Omental fat pad (tissue), 4 donors: Measurements from ENCODE around the gene TMBIM4. TPM values are rescaled to one million over a fixed set of nuclear protein-coding genes. Genes with fewer than 3 reads are reported as not detected.
"Not testable (repeated sequence)": the region's sequence is repeated elsewhere in the genome, so short reads cannot be mapped to it uniquely, and the experiment has no call there.

ENCODE experiments used
- ATAC-seq: fragments of 150-250 bp; one replicate; pipeline ENCODE4 v1.9.1; 2016; ENCODE audit warnings: mild to moderate bottlenecking, moderate library complexity; ENCODE audit not compliant: low FRiP score
- DNase-seq: peaks from one replicate; pipeline ENCODE4 v3.0.0-alpha.2; 2019; ENCODE audit warnings: low spot score
- total RNA-seq, 4 donors: library from RNA; depleted of rRNA; stranded (reverse); fragments of >200 nt; gene quantifications; one replicate each; pipeline ENCODE4 v1.1.0, GENCODE V29; 2016
- TF ChIP-seq, protein P1 (sequence below), 3 donors: fragments of 450-650 bp; IDR thresholded peaks; one replicate each; pipeline ENCODE4 v1.5.1; 2016 to 2017; ENCODE audit warnings: antibody characterized with exemption in 3 of 3, mild to moderate bottlenecking in 3 of 3, moderate library complexity in 2 of 3

Gene TMBIM4
- total RNA-seq, 4 donors from 2014 or later: 137 to 231 (median 209) TPM

GRCh38 chr12:66190519-66191370, 20.9 kb upstream of the TMBIM4 start:
- no peak for ATAC-seq

DNA sequence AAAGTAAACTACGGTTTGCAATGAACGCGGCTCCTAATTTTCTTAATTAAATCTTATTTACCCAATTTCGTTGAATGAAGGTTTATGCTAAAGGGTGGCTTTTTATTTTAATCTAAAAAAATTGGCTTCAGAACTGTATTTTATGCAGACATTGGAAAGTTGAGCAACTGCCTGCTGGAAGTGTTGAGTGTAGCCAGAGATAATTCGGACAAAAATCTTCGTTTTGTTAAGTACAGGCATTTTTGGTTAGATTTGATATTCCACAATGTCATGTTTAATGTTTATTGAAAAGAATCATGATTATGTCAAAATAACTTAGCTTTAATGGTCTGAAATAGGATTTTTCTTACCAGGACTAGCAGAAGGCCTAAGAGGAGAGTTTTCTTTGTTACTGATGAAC, 20.1 kb upstream of the TMBIM4 start:
- DNase-seq (no peak), ATAC-seq (no peak)
- TF ChIP-seq, protein P1, sequence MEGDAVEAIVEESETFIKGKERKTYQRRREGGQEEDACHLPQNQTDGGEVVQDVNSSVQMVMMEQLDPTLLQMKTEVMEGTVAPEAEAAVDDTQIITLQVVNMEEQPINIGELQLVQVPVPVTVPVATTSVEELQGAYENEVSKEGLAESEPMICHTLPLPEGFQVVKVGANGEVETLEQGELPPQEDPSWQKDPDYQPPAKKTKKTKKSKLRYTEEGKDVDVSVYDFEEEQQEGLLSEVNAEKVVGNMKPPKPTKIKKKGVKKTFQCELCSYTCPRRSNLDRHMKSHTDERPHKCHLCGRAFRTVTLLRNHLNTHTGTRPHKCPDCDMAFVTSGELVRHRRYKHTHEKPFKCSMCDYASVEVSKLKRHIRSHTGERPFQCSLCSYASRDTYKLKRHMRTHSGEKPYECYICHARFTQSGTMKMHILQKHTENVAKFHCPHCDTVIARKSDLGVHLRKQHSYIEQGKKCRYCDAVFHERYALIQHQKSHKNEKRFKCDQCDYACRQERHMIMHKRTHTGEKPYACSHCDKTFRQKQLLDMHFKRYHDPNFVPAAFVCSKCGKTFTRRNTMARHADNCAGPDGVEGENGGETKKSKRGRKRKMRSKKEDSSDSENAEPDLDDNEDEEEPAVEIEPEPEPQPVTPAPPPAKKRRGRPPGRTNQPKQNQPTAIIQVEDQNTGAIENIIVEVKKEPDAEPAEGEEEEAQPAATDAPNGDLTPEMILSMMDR (IDR thresholded peaks at IDR 0.05): no peak

More at GRCh38 chr12:66190519-66191370, 20.9 kb upstream of the TMBIM4 start:
- DNase-seq: no peak
- TF ChIP-seq, protein P1 (IDR thresholded peaks at IDR 0.05): no peak

- TF ChIP-seq, protein P1 (IDR thresholded peaks at IDR 0.05): no peak
- ATAC-seq (no peak), DNase-seq (no peak)
Observed at GRCh38 chr12:66189486-66189843, 19.7 kb upstream of the TMBIM4 start.

- peak; percentile 57 for DNase-seq
- TF ChIP-seq, protein P1 (IDR thresholded peaks at IDR 0.05): no peak
- ATAC-seq: peak; percentile 91
Observed at GRCh38 chr12:66188584-66189485, 19.0 kb upstream of the TMBIM4 start, which contains the start of gene IRAK3. Gene IRAK3 (plus strand): TSS chr12:66189214. CDS start chr12:66189300, 86 bp downstream.

GRCh38 chr12:66187821-66188220, 18.0 kb upstream of the TMBIM4 start:
- ATAC-seq (no peak), DNase-seq (no peak)
- TF ChIP-seq, protein P1 (IDR thresholded peaks at IDR 0.05): no peak

DNA sequence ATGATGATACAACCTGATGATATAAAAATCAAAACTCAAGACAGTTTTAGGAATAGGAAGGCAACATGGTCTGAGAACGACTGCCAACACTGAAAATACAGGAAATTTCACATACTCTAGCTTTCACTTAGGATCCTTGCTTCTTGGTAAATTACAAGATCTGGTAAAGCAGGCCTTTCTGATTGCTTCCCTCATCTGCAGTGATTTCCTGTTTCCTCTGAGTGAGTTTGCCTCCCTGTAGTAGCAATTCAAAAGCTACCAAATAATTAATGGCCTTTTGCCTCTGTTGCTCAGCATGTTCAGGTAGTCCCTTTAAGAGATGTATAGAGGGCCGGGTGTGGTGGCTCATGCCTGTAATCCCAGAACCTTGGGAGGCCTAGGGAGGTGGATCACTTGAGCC, 17.2 kb upstream of the TMBIM4 start:
- DNase-seq: no peak

GRCh38 chr12:66184822-66185221, 15.0 kb upstream of the TMBIM4 start:
- not testable (repeated sequence) for DNase-seq, ATAC-seq

More for the DNA sequence above, 17.2 kb upstream of the TMBIM4 start:
- TF ChIP-seq, protein P1 (IDR thresholded peaks at IDR 0.05): no peak
- ATAC-seq: no peak
